Measurements from ENCODE around the gene FAM227A. TPM values are rescaled to one million over a fixed set of nuclear protein-coding genes. Genes with fewer than 3 reads are reported as not detected.
A peak's percentile ranks its signal among the peaks of the same experiment; 100 is the strongest.

The FAM227A gene
- total and polyA plus RNA-seq, 2 of the 13 experiments (the other 11 are each of a cell fraction or from before 2014, with no cell fraction given), result 1.0 to 1.5 TPM

DNA sequence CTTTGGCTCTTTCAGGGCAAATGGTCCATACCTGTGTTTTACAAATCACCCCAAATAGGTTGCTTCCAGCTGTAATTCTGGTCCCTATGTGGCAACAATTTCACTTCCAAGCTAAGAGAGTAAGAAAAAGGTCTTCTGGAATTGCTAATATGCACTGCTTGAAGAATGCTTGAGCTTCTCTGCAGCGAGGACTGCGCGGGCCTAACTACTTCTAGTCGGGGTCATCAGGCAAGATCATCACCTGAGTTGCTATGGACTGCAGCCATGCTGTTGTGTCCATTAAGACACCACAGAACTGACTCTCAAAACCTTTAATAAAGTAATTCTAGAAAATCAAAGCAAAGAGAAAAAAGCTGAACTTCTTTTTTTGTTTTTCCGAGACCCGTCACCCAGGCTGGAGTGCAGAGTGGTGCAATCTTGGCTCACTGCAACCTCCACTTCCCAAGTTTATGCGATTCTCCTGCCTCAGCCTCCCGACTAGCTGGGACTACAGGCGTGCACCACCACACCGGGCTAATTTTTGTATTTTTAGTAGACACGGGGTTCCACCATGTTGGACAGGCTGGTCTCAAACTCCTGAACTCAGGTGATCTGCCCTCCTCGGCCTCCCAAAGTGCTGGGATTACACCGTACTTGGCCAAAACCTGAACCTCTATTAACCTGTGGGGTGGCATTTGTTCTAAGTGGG, 42.4 kb upstream of the FAM227A start (continued):
- no peak for TF ChIP-seq ZMYM3 (CRISPR knock-in tag; IDR thresholded peaks at IDR 0.05)
- no peak for TF ChIP-seq SRSF1 (optimal IDR thresholded peaks at IDR 0.05; ENCODE audit: low read depth, low read length)
- TF ChIP-seq CREM (IDR thresholded peaks at IDR 0.05), result no peak
- no peak for TF ChIP-seq CREM (CRISPR knock-in tag; IDR thresholded peaks at IDR 0.05)
- TF ChIP-seq NR2F2 (IDR thresholded peaks at IDR 0.05; ENCODE audit: borderline replicate concordance, low read depth), result no peak
- TF ChIP-seq ZNF460 (CRISPR knock-in tag; IDR thresholded peaks at IDR 0.05; ENCODE audit: borderline replicate concordance), result peak; percentile 62; the same call in 1 of the 2 replicates
- TF ChIP-seq, protein P1, sequence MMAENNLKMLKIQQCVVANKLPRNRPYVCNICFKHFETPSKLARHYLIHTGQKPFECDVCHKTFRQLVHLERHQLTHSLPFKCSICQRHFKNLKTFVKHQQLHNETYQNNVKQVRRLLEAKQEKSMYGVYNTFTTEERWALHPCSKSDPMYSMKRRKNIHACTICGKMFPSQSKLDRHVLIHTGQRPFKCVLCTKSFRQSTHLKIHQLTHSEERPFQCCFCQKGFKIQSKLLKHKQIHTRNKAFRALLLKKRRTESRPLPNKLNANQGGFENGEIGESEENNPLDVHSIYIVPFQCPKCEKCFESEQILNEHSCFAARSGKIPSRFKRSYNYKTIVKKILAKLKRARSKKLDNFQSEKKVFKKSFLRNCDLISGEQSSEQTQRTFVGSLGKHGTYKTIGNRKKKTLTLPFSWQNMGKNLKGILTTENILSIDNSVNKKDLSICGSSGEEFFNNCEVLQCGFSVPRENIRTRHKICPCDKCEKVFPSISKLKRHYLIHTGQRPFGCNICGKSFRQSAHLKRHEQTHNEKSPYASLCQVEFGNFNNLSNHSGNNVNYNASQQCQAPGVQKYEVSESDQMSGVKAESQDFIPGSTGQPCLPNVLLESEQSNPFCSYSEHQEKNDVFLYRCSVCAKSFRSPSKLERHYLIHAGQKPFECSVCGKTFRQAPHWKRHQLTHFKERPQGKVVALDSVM (CRISPR knock-in tag; IDR thresholded peaks at IDR 0.05), result peak; percentile 36; the same call in 1 of the 2 replicates
- TF ChIP-seq, protein P2, sequence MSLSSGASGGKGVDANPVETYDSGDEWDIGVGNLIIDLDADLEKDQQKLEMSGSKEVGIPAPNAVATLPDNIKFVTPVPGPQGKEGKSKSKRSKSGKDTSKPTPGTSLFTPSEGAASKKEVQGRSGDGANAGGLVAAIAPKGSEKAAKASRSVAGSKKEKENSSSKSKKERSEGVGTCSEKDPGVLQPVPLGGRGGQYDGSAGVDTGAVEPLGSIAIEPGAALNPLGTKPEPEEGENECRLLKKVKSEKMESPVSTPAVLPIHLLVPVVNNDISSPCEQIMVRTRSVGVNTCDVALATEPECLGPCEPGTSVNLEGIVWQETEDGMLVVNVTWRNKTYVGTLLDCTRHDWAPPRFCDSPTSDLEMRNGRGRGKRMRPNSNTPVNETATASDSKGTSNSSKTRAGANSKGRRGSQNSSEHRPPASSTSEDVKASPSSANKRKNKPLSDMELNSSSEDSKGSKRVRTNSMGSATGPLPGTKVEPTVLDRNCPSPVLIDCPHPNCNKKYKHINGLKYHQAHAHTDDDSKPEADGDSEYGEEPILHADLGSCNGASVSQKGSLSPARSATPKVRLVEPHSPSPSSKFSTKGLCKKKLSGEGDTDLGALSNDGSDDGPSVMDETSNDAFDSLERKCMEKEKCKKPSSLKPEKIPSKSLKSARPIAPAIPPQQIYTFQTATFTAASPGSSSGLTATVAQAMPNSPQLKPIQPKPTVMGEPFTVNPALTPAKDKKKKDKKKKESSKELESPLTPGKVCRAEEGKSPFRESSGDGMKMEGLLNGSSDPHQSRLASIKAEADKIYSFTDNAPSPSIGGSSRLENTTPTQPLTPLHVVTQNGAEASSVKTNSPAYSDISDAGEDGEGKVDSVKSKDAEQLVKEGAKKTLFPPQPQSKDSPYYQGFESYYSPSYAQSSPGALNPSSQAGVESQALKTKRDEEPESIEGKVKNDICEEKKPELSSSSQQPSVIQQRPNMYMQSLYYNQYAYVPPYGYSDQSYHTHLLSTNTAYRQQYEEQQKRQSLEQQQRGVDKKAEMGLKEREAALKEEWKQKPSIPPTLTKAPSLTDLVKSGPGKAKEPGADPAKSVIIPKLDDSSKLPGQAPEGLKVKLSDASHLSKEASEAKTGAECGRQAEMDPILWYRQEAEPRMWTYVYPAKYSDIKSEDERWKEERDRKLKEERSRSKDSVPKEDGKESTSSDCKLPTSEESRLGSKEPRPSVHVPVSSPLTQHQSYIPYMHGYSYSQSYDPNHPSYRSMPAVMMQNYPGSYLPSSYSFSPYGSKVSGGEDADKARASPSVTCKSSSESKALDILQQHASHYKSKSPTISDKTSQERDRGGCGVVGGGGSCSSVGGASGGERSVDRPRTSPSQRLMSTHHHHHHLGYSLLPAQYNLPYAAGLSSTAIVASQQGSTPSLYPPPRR (CRISPR knock-in tag; IDR thresholded peaks at IDR 0.05; ENCODE audit: borderline replicate concordance), result no peak
- no peak for TF ChIP-seq REL (CRISPR knock-in tag; conservative IDR thresholded peaks at IDR 0.05)
- TF ChIP-seq, protein P3, sequence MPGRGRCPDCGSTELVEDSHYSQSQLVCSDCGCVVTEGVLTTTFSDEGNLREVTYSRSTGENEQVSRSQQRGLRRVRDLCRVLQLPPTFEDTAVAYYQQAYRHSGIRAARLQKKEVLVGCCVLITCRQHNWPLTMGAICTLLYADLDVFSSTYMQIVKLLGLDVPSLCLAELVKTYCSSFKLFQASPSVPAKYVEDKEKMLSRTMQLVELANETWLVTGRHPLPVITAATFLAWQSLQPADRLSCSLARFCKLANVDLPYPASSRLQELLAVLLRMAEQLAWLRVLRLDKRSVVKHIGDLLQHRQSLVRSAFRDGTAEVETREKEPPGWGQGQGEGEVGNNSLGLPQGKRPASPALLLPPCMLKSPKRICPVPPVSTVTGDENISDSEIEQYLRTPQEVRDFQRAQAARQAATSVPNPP (CRISPR knock-in tag; IDR thresholded peaks at IDR 0.05), result no peak
- TF ChIP-seq ZC3H13 (CRISPR knock-in tag; IDR thresholded peaks at IDR 0.05), result 0 out of 2 replicates have a peak, but pooled peaks have one; percentile 34
- TF ChIP-seq MEIS2 (CRISPR knock-in tag; IDR thresholded peaks at IDR 0.05), result no peak
- TF ChIP-seq NCOA2 (CRISPR knock-in tag; IDR thresholded peaks at IDR 0.05), result no peak
- TF ChIP-seq, protein P4, sequence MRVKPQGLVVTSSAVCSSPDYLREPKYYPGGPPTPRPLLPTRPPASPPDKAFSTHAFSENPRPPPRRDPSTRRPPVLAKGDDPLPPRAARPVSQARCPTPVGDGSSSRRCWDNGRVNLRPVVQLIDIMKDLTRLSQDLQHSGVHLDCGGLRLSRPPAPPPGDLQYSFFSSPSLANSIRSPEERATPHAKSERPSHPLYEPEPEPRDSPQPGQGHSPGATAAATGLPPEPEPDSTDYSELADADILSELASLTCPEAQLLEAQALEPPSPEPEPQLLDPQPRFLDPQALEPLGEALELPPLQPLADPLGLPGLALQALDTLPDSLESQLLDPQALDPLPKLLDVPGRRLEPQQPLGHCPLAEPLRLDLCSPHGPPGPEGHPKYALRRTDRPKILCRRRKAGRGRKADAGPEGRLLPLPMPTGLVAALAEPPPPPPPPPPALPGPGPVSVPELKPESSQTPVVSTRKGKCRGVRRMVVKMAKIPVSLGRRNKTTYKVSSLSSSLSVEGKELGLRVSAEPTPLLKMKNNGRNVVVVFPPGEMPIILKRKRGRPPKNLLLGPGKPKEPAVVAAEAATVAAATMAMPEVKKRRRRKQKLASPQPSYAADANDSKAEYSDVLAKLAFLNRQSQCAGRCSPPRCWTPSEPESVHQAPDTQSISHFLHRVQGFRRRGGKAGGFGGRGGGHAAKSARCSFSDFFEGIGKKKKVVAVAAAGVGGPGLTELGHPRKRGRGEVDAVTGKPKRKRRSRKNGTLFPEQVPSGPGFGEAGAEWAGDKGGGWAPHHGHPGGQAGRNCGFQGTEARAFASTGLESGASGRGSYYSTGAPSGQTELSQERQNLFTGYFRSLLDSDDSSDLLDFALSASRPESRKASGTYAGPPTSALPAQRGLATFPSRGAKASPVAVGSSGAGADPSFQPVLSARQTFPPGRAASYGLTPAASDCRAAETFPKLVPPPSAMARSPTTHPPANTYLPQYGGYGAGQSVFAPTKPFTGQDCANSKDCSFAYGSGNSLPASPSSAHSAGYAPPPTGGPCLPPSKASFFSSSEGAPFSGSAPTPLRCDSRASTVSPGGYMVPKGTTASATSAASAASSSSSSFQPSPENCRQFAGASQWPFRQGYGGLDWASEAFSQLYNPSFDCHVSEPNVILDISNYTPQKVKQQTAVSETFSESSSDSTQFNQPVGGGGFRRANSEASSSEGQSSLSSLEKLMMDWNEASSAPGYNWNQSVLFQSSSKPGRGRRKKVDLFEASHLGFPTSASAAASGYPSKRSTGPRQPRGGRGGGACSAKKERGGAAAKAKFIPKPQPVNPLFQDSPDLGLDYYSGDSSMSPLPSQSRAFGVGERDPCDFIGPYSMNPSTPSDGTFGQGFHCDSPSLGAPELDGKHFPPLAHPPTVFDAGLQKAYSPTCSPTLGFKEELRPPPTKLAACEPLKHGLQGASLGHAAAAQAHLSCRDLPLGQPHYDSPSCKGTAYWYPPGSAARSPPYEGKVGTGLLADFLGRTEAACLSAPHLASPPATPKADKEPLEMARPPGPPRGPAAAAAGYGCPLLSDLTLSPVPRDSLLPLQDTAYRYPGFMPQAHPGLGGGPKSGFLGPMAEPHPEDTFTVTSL (CRISPR knock-in tag; IDR thresholded peaks at IDR 0.05; ENCODE audit: borderline replicate concordance), result no peak
- no peak for TF ChIP-seq ZNF441 (CRISPR knock-in tag; IDR thresholded peaks at IDR 0.05; ENCODE audit: borderline replicate concordance)

Data from HepG2 (cell line).